CD4-positive, alpha-beta T cell treated with Interleukin-6 at 100 ng/mL for 8 hours (primary cell): ENCODE data around the gene RPL36AL.

Experiments used
- DNase-seq: peaks from one replicate; pipeline ENCODE4 v3.0.0-alpha.2; 2020; ENCODE audit warnings: mixed read lengths, low spot score

Gene RPL36AL

DNA sequence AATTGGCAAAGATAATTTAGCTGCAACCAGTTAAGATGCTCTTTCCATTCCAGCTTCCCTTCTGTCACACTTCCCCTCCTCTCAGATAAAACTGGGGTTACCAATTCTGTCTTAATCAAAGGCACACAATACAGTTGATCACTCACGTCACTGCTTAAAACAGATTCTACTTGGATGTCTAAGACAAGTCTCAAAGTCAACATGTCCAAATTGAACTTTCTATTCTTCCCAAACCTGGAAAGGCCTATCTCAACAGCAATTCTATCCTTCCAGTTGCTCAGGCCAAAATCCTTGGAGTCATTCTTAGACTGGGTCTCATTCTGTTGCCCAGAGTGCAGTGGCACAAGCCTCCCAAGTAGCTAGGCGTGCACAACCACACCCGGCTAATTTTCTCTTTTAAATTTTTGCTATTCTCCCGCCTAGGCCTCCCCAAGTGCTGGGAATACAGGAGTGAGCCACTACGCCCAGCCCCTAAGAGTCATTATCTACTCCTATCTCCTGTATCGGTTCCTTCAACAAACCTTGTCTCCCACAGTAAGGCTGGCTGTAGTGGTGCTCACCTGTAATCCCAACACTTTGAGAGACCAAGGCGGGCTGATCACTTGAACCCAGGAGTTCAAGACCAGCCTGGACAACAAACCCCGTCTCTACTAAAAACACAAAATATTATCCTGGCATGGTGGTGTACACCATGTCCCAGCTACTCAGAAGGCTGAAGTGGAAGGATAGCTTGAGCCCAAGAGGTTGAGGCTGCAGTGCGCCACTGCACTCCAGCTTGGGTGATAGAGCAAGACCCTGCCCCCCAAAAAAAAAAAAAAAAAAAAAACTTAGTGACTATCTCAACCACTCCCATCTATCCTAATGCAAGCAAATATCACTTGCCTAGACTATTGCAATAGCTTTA is 39.0 kb downstream of the RPL36AL start:
- no peak for DNase-seq

DNA sequence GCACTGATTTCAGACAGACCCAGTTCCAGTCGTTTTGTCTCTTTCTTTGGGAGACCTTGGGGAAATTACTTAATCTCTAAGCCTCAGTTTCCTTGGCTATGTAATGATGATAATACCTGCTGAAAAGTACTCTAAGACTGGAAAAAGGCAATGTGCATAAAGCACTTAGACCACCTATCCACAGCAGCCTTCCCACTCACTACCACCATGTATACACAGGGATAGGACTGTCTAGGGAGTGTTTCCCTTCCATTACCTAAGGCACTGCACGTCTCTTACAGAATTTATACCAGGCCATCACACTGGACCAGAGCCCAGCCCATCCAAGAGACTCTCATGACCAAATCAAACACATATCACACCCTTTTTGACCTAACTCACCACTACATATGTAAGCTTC is 40.6 kb downstream of the RPL36AL start:
- DNase-seq, result no peak

DNA sequence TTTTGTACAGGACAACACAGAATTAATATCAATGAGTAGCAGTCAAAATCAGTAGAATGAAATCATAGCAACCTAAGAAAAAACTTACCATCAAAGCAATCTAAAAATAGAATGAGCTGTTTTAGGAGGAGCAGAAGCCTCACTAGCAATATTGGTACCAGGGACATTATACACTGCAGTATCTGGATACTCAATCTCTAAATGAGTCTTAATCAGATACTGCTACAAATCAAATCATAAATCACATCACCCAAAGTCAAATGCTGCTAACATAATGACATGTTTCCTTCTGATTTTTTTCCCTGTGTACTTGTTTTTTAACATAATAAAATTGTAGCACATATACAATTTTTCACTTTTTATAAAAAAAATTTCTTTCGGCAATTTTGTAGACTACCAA is 42.3 kb downstream of the RPL36AL start:
- no peak for DNase-seq

DNA sequence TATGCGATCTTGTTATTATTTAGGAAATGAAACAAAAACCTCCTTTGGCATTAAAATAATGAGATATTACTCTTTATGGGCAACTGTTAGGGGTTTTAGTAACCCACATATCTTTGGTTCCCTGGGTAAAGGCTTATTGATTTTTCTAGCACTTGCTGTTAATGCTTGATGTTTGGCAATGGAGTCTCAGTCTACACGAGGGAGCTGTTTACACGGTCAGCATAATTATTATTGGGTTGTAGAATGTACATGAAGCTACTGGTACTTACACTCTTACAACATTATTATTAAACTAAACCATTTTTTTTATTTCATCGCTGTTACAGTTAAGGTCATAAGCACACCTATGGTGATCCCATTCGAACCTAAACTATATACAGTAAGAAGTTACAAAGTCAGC is 46.4 kb downstream of the RPL36AL start:
- DNase-seq, result no peak

DNA sequence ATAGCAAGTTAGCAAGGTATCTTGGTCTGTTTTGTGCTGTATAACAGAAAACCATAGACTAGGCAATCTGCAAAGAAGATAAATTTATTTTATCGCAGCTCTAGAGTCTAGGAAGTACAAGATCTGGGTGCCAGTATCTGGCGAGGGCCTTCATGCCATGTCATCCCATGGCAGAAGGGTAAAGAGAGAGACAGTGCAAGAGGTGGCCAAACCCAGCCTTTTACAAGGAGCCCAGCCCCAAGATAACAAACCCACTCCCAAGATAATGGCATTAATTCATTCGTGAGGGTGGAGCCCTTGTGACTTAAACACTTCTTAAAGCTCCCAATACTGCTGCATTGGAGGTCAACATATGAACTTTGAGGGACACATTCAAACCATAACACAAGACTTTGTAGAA is 51.1 kb downstream of the RPL36AL start:
- no peak for DNase-seq
